Measurements from ENCODE around the gene TMEM120B.
"Not testable (repeated sequence)": the region's sequence is repeated elsewhere in the genome, so short reads cannot be mapped to it uniquely, and the experiment has no call there.

Gene TMEM120B

DNA sequence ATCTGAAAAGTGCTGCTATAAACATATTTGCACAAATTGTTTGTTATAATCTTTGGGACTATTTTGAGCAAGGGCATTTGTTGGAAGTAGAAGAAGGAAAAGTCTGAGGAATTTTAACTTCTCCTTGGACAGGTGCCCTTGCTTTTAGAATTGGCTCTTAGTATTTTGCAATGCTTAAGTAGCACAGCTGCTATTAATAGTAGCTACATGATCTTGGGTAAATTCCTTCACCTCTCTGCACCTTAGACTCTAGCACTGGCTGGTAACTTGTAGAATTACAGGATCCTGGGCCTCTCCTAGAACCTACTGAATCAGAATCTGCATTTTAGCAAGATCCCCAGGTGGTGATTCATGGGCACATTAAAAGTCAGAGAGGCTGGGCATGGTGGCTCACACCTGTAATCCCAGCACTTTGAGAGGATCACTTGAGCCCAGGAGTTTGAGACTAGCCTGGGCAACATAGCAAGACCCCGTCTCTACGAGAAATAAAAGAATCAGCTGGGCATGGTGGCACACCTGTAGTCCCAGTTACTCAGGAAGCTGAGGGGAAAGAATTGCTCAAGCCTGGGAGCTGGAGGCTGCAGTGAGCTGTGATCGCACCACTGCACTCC, 10.8 kb upstream of the TMEM120B start:
- no peak for DNase-seq (ENCODE audit: low spot score)
- no peak overlapping the region for H3K27ac ChIP-seq
- no peak overlapping the region for H3K4me3 ChIP-seq
- TF ChIP-seq, protein P1, sequence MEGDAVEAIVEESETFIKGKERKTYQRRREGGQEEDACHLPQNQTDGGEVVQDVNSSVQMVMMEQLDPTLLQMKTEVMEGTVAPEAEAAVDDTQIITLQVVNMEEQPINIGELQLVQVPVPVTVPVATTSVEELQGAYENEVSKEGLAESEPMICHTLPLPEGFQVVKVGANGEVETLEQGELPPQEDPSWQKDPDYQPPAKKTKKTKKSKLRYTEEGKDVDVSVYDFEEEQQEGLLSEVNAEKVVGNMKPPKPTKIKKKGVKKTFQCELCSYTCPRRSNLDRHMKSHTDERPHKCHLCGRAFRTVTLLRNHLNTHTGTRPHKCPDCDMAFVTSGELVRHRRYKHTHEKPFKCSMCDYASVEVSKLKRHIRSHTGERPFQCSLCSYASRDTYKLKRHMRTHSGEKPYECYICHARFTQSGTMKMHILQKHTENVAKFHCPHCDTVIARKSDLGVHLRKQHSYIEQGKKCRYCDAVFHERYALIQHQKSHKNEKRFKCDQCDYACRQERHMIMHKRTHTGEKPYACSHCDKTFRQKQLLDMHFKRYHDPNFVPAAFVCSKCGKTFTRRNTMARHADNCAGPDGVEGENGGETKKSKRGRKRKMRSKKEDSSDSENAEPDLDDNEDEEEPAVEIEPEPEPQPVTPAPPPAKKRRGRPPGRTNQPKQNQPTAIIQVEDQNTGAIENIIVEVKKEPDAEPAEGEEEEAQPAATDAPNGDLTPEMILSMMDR (IDR thresholded peaks at IDR 0.05): no peak

DNA sequence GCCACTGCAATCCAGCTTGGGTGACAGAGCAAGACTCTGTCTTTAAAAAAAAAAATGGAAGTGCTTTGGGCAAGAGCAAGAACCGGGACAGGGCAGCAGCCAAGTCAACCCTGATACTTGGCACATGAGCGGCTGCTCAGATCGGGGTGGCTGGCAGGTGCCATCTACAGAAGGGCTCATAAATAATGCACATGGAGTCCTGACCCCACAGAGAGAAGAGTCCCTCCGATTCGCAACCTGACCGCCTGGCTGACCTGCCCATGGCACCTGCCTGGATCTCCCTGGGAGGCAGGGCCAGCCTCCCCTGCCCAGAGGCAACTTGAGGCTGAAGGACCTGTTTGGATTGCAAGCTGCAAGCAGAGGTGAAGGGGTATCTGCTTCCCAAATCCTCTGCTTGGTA, 9.6 kb upstream of the TMEM120B start:
- no peak for DNase-seq (ENCODE audit: low spot score)
- no peak overlapping the region for H3K4me3 ChIP-seq
- no peak overlapping the region for H3K27ac ChIP-seq
- TF ChIP-seq, protein P1 (IDR thresholded peaks at IDR 0.05): no peak

DNA sequence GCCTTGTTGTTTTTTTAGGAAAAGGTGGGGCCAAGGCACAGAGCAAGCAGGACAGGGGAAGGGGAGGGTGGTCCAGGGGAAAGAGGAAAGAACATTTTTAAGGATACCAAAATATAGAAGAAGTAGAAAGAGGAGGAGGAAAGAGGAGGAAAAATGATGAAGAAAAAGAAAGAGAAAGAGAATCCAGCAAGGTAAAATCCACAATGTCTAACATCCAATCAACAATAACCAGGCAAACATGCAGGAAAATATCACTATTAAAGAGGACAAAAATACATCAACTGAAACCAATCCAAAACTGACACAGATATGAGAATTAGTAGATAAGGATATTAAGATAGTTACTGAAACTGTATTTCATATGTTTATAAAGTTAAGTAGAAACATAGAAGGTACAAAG, 7.0 kb upstream of the TMEM120B start:
- Histone ChIP-seq H3K4me3 (no peak overlapping the region), H3K27ac (no peak overlapping the region)
- TF ChIP-seq, protein P1 (IDR thresholded peaks at IDR 0.05): no peak
- DNase-seq (ENCODE audit: low spot score): no peak

DNA sequence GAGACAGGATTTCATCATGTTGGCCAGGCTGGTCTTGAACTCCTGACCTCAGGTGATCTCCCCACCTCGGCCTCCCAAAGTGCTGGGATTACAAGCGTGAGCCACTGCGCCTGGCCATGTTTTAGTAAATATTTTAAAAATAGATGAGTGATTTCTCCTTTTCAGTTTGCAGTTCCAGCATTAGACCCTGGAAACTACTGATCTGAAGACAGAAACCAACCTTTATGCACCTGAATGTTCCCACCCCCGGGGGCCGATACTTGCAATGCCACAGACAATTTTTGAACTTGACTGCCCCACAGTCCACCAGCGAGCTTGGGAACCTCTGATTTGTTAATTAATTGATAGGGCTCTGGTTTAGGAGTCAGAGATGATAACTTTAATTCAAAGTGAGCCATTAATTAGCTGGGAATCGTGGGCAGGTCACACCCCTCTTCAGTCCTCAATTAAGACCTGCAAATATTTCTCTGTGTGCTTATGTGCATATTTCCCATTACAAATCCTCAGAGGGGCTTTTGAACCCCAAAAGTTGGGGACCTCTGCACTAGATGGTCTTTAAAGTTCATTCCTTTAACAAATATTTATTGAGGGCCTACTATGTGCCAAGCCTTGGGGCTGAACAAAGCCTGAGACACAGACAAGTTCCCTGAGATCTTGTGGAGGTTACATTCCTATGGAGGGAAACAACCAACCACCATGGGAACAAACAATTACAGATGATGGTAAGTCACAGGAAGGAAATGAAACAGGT, 4.1 kb upstream of the TMEM120B start:
- DNase-seq (ENCODE audit: low spot score): no peak
- TF ChIP-seq, protein P1 (IDR thresholded peaks at IDR 0.05): no peak
- Histone ChIP-seq H3K4me3 (no peak overlapping the region), H3K27ac (no peak overlapping the region)

DNA sequence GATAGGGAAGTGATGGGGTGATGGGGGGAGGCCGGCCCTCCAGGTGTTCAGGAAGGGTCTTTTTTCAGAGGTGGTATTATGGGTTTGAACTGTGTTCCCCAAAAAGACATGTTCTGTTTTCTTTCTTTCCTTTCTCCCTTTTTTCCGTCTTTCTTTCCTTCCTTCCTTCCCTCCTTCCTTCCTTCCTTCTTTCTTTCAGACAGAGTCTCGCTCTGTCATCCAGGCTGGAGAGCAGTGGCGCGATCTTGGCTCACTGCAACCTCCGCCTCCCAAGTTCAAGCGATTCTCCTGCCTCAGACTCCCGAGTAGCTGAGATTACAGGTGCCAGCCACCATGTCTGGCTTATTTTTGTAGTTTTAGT, 3.5 kb upstream of the TMEM120B start:
- H3K27ac ChIP-seq, H3K4me3 ChIP-seq: not testable (repeated sequence)

DNA sequence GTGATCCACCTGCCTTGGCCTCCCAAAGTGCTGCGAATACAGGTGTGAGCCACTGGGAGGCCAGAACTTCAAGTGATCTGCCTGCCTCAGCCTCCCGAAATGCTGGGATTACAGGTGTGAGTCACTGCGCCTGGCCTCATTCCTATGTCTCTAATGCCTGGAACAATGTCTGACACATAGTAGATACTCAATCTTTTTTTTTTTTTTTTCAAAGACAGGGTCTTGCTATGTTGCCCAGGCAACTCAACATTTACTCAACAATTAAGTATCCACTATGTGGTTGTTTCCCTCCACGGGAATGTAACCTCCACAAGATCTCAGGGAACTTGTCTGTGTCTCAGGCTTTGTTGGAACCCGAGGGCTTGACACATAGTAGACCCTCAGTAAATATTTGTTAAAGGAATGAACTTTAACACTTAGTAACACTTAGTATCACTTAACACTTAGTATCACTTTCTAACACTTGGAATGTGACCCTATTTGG, 3.0 kb upstream of the TMEM120B start:
- no peak for DNase-seq (ENCODE audit: low spot score)
- Histone ChIP-seq H3K4me3 (no peak overlapping the region), H3K27ac (no peak overlapping the region)
- TF ChIP-seq, protein P1 (IDR thresholded peaks at IDR 0.05): no peak

More for the DNA sequence above, 3.5 kb upstream of the TMEM120B start:
- DNase-seq (ENCODE audit: low spot score): not testable (repeated sequence)

DNA sequence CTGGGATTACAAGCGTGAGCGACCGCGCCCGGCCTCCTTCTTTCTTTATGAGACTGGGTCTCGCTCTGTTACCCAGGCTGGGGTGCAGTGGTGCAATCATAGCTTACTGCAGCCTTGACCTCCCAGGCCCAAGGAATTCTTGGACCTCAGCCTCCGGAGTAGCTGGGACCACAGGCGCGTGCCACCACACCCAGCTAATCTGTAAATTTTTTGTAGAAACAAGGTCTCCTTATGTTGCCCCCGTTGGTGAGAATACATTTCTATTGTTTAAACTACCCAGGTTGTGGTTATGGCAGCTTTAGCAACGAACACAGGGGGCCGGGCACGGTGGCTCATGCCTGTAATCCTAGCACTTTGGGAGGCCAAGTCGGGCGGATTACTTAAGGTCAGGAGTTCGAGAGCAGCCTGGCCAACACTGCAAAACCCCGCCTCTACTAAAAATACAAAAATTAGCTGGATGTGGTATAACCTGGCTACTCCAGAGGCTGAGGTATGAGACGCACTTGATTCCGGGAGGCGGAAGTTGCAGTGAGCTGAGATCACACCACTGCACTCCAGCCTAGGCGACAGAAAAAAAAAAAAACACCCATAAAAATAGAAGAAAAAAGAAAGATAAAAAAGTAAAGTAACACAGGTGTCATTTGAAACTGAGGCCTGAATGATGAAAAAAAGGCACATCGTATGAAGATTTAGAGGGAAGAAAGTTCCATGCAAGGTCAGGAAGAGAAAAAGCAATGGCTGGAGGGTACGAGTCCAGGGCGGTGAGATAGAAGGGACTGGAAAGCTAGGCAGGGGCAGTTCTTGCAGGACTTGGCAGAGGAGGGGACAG, 977 bp upstream of the TMEM120B start:
- H3K27ac ChIP-seq: peak overlapping the region; percentile 77 to 84
- no peak for DNase-seq (ENCODE audit: low spot score)
- peak overlapping the region; percentile 99 for H3K4me3 ChIP-seq
- TF ChIP-seq, protein P1 (IDR thresholded peaks at IDR 0.05): no peak
